HG02759 (cell line): ENCODE data around the gene SYNE1.

ENCODE experiments used
- ATAC-seq: cut with Tn5 transposase; IDR thresholded peaks from one replicate; pipeline ENCODE4 v1.9.1; 2021; ENCODE audit warnings: mild to moderate bottlenecking, moderate library complexity; ENCODE audit not compliant: unreplicated experiment

The SYNE1 gene

GRCh38 chr6:152207915-152208714 lies 429.0 kb downstream of the SYNE1 start:
- no peak for ATAC-seq

- no peak for ATAC-seq
Observed at GRCh38 chr6:152206072-152206818, 430.9 kb downstream of the SYNE1 start.

GRCh38 chr6:152204591-152204990 lies 432.6 kb downstream of the SYNE1 start:
- no peak for ATAC-seq

GRCh38 chr6:152201120-152201519 lies 436.0 kb downstream of the SYNE1 start:
- no peak for ATAC-seq

GRCh38 chr6:152195896-152196295 lies 441.3 kb downstream of the SYNE1 start:
- ATAC-seq: no peak

GRCh38 chr6:152189736-152190135 lies 447.4 kb downstream of the SYNE1 start:
- no peak for ATAC-seq

GRCh38 chr6:152188011-152188410 lies 449.2 kb downstream of the SYNE1 start:
- no peak for ATAC-seq

GRCh38 chr6:152186840-152187239 lies 450.3 kb downstream of the SYNE1 start:
- no peak for ATAC-seq

GRCh38 chr6:152184917-152185574 lies 452.1 kb downstream of the SYNE1 start:
- ATAC-seq: peak; percentile 72

- ATAC-seq: peak; percentile 36
Observed at GRCh38 chr6:152184573-152184916, 452.6 kb downstream of the SYNE1 start.

GRCh38 chr6:152180601-152181000 lies 456.6 kb downstream of the SYNE1 start:
- ATAC-seq: no peak

- no peak for ATAC-seq
Observed at GRCh38 chr6:152176268-152176667, 460.9 kb downstream of the SYNE1 start.

- no peak for ATAC-seq
Observed at GRCh38 chr6:152173957-152174356, 463.2 kb downstream of the SYNE1 start.

GRCh38 chr6:152173321-152173720 lies 463.8 kb downstream of the SYNE1 start:
- ATAC-seq: no peak

GRCh38 chr6:152170702-152171667 lies 466.2 kb downstream of the SYNE1 start:
- peak; percentile 96 for ATAC-seq

GRCh38 chr6:152170313-152170701 lies 466.9 kb downstream of the SYNE1 start:
- no peak for ATAC-seq

- no peak for ATAC-seq
Observed at GRCh38 chr6:152167641-152168603, 469.2 kb downstream of the SYNE1 start.

GRCh38 chr6:152166897-152167296 lies 470.3 kb downstream of the SYNE1 start:
- no peak for ATAC-seq

- no peak for ATAC-seq
Observed at GRCh38 chr6:152166497-152166896, 470.7 kb downstream of the SYNE1 start.
